H9 (cell line): ENCODE results near the gene NGDN. TPM values are rescaled to one million over a fixed set of nuclear protein-coding genes. Genes with fewer than 3 reads are reported as not detected.

Experiments used
- DNase-seq: peaks from one replicate; pipeline ENCODE4 v3.0.0-alpha.2; 2017
- H2AFZ ChIP-seq: one replicate; pipeline ENCODE4 v1.6.1; 2013; ENCODE audit warnings: mild to moderate bottlenecking, low read length, control low read depth, moderate library complexity
- H2AK5ac ChIP-seq: 2 replicates; pipeline ENCODE4 v1.6.1; 2013; ENCODE audit warnings: low read length, control low read depth, mixed read lengths; ENCODE audit not compliant: insufficient read length
- H2BK120ac ChIP-seq: one replicate; pipeline ENCODE4 v1.6.1; 2013; ENCODE audit warnings: low read depth, mild to moderate bottlenecking, low read length, control low read depth, inconsistent platforms; ENCODE audit not compliant: poor library complexity, severe bottlenecking
- H2BK12ac ChIP-seq: 2 replicates; pipeline ENCODE4 v1.6.1; 2013; ENCODE audit warnings: low read length, control low read depth, mixed read lengths, low read depth; ENCODE audit not compliant: insufficient read length
- H2BK15ac ChIP-seq: 2 replicates; pipeline ENCODE4 v1.6.1; 2013; ENCODE audit warnings: low read depth, low read length, control low read depth
- H2BK20ac ChIP-seq: one replicate; pipeline ENCODE4 v1.6.1; 2013; ENCODE audit warnings: low read depth, mild to moderate bottlenecking, low read length, control low read depth, inconsistent platforms; ENCODE audit not compliant: poor library complexity, severe bottlenecking
- H2BK5ac ChIP-seq: 2 replicates; pipeline ENCODE4 v1.6.1; 2013; ENCODE audit warnings: low read length, control low read depth, mixed read lengths; ENCODE audit not compliant: insufficient read length
- H3K14ac ChIP-seq: 2 replicates; pipeline ENCODE4 v1.6.1; 2013; ENCODE audit warnings: low read length, control low read depth; ENCODE audit not compliant: insufficient read depth
- H3K18ac ChIP-seq: 2 replicates; pipeline ENCODE4 v1.6.1; 2013; ENCODE audit warnings: low read depth, mild to moderate bottlenecking, mixed read lengths, low read length, control low read depth; ENCODE audit not compliant: insufficient read length
- H3K23ac ChIP-seq: 2 replicates; pipeline ENCODE4 v1.6.1; 2013; ENCODE audit warnings: low read length, control low read depth, mixed read lengths, low read depth; ENCODE audit not compliant: insufficient read length
- H3K23me2 ChIP-seq: 2 replicates; pipeline ENCODE4 v1.6.1; 2013; ENCODE audit warnings: low read depth, mild to moderate bottlenecking, mixed read lengths, low read length, control low read depth; ENCODE audit not compliant: insufficient read length, poor library complexity, severe bottlenecking
- H3K27ac ChIP-seq: 2 replicates; pipeline ENCODE4 v1.5.1; 2013; ENCODE audit warnings: low read length, control low read depth, mixed read lengths, low read depth; ENCODE audit not compliant: insufficient read length
- H3K27me3 ChIP-seq: 2 replicates; pipeline ENCODE4 v1.6.1; 2013; ENCODE audit warnings: low read length, control low read depth, inconsistent platforms; ENCODE audit not compliant: insufficient read depth
- H3K4ac ChIP-seq: 2 replicates; pipeline ENCODE4 v1.6.1; 2013; ENCODE audit warnings: low read depth, mild to moderate bottlenecking, control low read depth, inconsistent platforms, low read length, moderate library complexity
- H3K4me1 ChIP-seq: 2 replicates; pipeline ENCODE4 v1.6.1; 2013; ENCODE audit warnings: low read length, control low read depth, inconsistent platforms; ENCODE audit not compliant: insufficient read depth
- H3K4me2 ChIP-seq: 2 replicates; pipeline ENCODE4 v1.6.1; 2013; ENCODE audit warnings: low read length, control low read depth, mixed read lengths; ENCODE audit not compliant: insufficient read length, insufficient read depth
- H3K56ac ChIP-seq: 2 replicates; pipeline ENCODE4 v1.6.1; 2013; ENCODE audit warnings: low read depth, mild to moderate bottlenecking, mixed read lengths, low read length, control low read depth; ENCODE audit not compliant: insufficient read length
- H3K79me1 ChIP-seq: 2 replicates; pipeline ENCODE4 v1.6.1; 2013; ENCODE audit warnings: low read depth, mild to moderate bottlenecking, moderate library complexity, low read length, control low read depth, inconsistent platforms; ENCODE audit not compliant: insufficient read depth, poor library complexity, severe bottlenecking
- H3K79me2 ChIP-seq: 2 replicates; pipeline ENCODE4 v1.6.1; 2013; ENCODE audit warnings: low read length, control low read depth, inconsistent platforms; ENCODE audit not compliant: insufficient read depth
- H3K9ac ChIP-seq: 2 replicates; pipeline ENCODE4 v1.6.1; 2013; ENCODE audit warnings: low read length, control low read depth, mixed read lengths; ENCODE audit not compliant: insufficient read length; ENCODE audit errors: extremely low read depth
- H3K9me3 ChIP-seq: one replicate; pipeline ENCODE4 v1.6.1; 2013; ENCODE audit warnings: low read depth, low read length, inconsistent platforms; ENCODE audit not compliant: control insufficient read depth
- H3T11ph ChIP-seq: one replicate; pipeline ENCODE4 v1.6.1; 2013; ENCODE audit warnings: mild to moderate bottlenecking, low read length, control low read depth, inconsistent platforms
- H4K20me1 ChIP-seq: one replicate; pipeline ENCODE4 v1.6.1; 2013; ENCODE audit not compliant: control insufficient read depth, insufficient read length, insufficient read depth
- H4K5ac ChIP-seq: 2 replicates; pipeline ENCODE4 v1.6.1; 2013; ENCODE audit warnings: low read depth, mild to moderate bottlenecking, mixed read lengths, low read length, control low read depth; ENCODE audit not compliant: insufficient read length
- H4K8ac ChIP-seq: replicated peaks from 2 replicates; pipeline ENCODE4 v1.6.1; 2013; ENCODE audit warnings: low read length, control low read depth, mixed read lengths, low read depth; ENCODE audit not compliant: insufficient read length
- H4K91ac ChIP-seq: 2 replicates; pipeline ENCODE4 v1.6.1; 2013; ENCODE audit warnings: low read depth, mild to moderate bottlenecking, moderate library complexity, mixed read lengths, low read length, control low read depth; ENCODE audit not compliant: insufficient read length
- H3K27ac Mint-ChIP-seq, 3 experiments: 2 replicates in 2 of 3; 3 replicates in 1 of 3; pipeline ENCODE4 v1.8.0; 2020 to 2021; ENCODE audit warnings: mixed read lengths in 3 of 3, mild to moderate bottlenecking in 1 of 3, moderate library complexity in 1 of 3
- H3K27me3 Mint-ChIP-seq: 2 replicates; pipeline ENCODE4 v1.8.0; 2021; ENCODE audit warnings: low read depth, mild to moderate bottlenecking, moderate library complexity, mixed read lengths
- H3K36me3 Mint-ChIP-seq, 3 experiments: 2 replicates in 2 of 3; 3 replicates in 1 of 3; pipeline ENCODE4 v1.8.0; 2020 to 2021; ENCODE audit warnings: low read depth in 3 of 3, mixed read lengths in 3 of 3; ENCODE audit not compliant: insufficient read depth in 1 of 3
- H3K4me1 Mint-ChIP-seq, 2 experiments: 2 replicates each; pipeline ENCODE4 v1.8.0; 2020; ENCODE audit warnings: mixed read lengths in 2 of 2
- H3K4me3 Mint-ChIP-seq, 2 experiments: 2 replicates in 1 of 2; 3 replicates in 1 of 2; pipeline ENCODE4 v1.8.0; 2020 to 2021; ENCODE audit warnings: mild to moderate bottlenecking in 2 of 2, mixed read lengths in 2 of 2, moderate library complexity in 1 of 2
- H3K9me3 Mint-ChIP-seq, 2 experiments: 2 replicates in 1 of 2; 3 replicates in 1 of 2; pipeline ENCODE4 v1.8.0; 2020; ENCODE audit warnings: mild to moderate bottlenecking in 2 of 2, mixed read lengths in 2 of 2, moderate library complexity in 1 of 2
- WGBS: extraction: QIAGEN DNeasy Blood & Tissue Kit; methylation state at CpG from one replicate; pipeline ENCODE4 v1.1.7; 2013; ENCODE audit warnings: missing lambda C conversion rate, low lambda C conversion rate, mixed read lengths; ENCODE audit not compliant: insufficient read length; ENCODE audit errors: extremely low coverage; 5-methylcytosine and 5-hydroxymethylcytosine counted together
- total RNA-seq: library from RNA; stranded (reverse); gene quantifications from 2 replicates; pipeline ENCODE4 v1.2.1, GENCODE V29; 2021
- TF ChIP-seq, protein P1 (sequence below): fragments of 200-600 bp; sonication (generic); conservative IDR thresholded peaks from 3 replicates; pipeline ENCODE4 v1.8.0; 2021; ENCODE audit warnings: antibody characterized with exemption, mild to moderate bottlenecking

Gene NGDN
- total RNA-seq, 1 experiment from 2014 or later = 53.1 TPM

DNA sequence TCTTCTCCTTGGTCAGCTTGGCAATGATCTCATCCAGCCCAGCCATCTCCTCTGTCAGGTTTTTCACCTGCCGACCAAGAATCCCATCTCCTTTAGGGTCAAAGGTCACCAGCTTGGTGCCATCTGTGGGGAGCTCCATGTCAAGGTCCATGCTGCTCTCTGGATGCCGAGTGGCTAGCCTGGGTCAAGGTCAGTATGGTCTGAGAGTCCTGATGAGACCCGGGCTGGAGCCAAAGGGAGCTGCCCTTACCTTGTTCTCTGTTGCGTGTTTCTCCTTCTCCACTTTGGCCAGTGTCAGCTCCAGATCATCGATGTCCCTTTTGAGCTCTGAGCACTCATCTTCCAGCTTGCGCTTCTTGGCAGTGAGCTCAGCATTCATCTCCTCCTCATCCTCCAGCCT, 45.8 kb upstream of the NGDN start:
- Histone ChIP-seq H3K79me1 (no peaks in the 10 kb centered on the region), H4K20me1 (no peaks in the 10 kb centered on the region), H3K4me1 (no peaks in the 10 kb centered on the region), H3K27me3 (no peaks in the 10 kb centered on the region), H4K91ac (no peak overlapping the region), H2AK5ac (no peak overlapping the region), H2BK15ac (no peak overlapping the region), H3K14ac (no peak overlapping the region), H2BK20ac (no peak overlapping the region), H2BK12ac (no peak overlapping the region), H3K4me2 (no peak overlapping the region), H2AFZ (no peak overlapping the region), H3K9ac (no peak overlapping the region), H3K27ac (no peak overlapping the region), H2BK5ac (no peak overlapping the region), H3K18ac (no peak overlapping the region), H3K4ac (no peak overlapping the region), H3K9me3 (no peaks in the 10 kb centered on the region), H3K79me2 (no peaks in the 10 kb centered on the region), H3K56ac (no peak overlapping the region), H2BK120ac (no peak overlapping the region), H4K8ac (no peak overlapping the region), H3K23ac (no peak overlapping the region), H3K23me2 (no peaks in the 10 kb centered on the region), H3T11ph (no peak overlapping the region), H4K5ac (no peak overlapping the region)
- no peak for DNase-seq
- Mint-ChIP-seq H3K27ac (no peak overlapping the region), H3K4me3 (no peak overlapping the region; a peak in 1 of 5 replicates), H3K27me3 (peaks cover 45% of the 10 kb centered on the region), H3K9me3 (no peaks in the 10 kb centered on the region; a peak in 2 of 5 replicates), H3K4me1 (peaks cover 9% of the 10 kb centered on the region in 2 experiments; a peak in 3 of 4 replicates), H3K36me3 (no peaks in the 10 kb centered on the region)
- WGBS = no CpG with 5 or more reads among the region's 6 CpGs
- TF ChIP-seq, protein P1, sequence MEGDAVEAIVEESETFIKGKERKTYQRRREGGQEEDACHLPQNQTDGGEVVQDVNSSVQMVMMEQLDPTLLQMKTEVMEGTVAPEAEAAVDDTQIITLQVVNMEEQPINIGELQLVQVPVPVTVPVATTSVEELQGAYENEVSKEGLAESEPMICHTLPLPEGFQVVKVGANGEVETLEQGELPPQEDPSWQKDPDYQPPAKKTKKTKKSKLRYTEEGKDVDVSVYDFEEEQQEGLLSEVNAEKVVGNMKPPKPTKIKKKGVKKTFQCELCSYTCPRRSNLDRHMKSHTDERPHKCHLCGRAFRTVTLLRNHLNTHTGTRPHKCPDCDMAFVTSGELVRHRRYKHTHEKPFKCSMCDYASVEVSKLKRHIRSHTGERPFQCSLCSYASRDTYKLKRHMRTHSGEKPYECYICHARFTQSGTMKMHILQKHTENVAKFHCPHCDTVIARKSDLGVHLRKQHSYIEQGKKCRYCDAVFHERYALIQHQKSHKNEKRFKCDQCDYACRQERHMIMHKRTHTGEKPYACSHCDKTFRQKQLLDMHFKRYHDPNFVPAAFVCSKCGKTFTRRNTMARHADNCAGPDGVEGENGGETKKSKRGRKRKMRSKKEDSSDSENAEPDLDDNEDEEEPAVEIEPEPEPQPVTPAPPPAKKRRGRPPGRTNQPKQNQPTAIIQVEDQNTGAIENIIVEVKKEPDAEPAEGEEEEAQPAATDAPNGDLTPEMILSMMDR = no peak
